NK-92 (cell line): ENCODE data around the gene ZBTB7C.
"Not testable (repeated sequence)": the region's sequence is repeated elsewhere in the genome, so short reads cannot be mapped to it uniquely, and the experiment has no call there.

Experiments
- DNase-seq: peaks from one replicate; lab custom pipeline; 2025; ENCODE audit not compliant: unreplicated experiment; lab: John Stamatoyannopoulos, UW

Gene ZBTB7C

GRCh38 chr18:48408727-48409590 is at the start of gene ZBTB7C:
Gene ZBTB7C, minus strand, starts transcription at chr18:48409383.
- DNase-seq: no peak

DNA sequence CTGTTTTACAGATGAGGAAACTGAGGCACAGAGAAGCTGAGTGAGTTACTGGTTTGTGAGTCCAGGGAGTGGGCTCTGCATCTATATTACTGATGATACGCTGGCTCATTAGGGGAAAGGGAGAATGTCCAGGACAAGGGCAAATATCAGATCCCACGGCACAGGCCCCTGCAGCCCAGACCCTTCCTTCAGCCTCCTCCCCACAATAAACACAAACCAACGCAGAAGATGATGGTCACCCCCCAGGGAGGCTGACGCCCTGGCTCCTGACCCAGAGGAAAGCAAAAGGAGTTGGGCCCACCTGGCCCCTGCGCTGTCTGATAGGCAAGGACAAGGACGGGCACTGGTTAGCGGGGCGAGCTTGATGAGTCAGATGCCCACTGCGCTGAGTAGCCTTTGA is 47.7 kb upstream of the ZBTB7C start:
- DNase-seq: no peak

DNA sequence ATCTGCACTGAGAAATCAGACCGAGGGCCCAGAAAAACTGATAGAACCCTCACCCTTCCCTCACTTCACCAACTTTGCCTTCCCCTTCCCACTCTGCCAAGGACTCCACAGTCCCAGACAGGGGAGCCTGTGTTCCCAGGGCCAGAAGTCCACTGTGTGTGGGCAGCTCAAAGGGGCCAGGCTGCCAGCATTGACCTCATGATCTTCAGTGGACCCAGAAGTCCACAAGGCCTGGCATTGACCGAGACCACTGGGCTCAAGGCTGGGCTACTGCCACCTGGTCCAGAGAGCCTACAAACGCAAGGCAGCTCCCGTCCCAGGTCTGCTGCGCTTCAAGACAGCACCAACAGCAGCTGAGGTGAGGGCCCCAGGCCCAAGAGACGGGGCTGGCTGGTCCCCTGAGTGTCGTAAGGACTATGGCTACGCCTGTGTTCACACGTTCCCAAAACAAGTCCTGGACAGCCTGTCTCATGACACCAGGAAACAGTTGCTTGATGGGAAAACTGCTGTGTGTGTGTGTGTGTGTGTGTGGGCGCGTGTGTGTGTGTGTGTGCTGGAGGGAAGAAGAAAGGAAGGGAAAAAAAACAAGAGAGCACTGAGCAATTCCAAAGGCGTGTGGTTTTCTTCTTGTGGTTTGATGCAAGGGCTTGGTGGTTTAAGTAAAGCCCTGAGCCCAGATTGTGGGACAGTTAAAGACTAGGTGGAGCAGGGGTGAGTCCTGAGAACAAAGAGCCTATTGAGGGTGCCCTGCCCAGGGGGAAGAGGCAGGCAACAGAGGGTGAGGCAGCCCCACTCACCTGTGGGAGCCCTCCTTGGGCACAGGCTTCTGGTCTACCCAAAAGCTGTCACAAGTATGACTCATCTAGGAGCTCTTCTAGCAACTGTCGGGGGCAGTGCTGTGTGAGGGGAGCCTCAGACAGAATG is 46.6 kb upstream of the ZBTB7C start:
- DNase-seq: no peak

GRCh38 chr18:48454261-48454757 is 45.1 kb upstream of the ZBTB7C start:
- DNase-seq: no peak

DNA sequence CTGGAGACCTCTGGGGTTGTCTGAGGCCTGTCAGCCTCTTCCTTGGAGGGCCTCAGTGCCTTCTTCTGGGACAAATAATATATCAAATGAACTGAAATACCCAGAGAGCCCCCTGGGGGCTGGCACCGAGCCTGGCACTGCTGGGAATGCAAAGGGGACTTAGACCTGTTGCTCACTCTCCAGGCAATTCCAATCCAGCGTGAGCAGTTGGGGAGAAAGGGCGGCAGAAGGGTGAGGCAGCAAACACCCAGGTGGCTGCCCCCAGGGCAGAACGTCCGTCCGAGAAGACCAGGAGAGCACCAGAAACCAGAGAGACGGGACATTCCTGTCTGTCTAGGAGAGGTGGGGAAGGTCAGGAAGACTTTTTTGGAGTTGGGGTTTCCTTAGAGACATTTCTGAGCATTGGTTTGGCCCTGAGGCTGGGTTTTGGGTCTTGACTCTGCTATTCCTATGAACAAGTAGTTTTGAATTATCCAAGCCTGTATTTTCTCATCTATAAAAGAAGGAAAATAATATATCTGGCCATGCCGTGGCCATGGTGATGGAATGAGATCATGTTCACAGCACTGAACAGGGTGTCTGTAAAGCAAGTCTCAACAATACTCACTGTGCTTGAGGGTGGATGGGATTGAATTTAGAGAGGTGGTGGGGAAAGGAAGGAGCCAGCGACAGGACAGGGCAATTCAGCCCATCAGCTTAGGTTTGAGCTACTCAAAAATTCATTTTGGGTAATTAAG is 44.3 kb upstream of the ZBTB7C start:
- no peak for DNase-seq

- DNase-seq: no peak
Measured at GRCh38 chr18:48452861-48453323, 43.7 kb upstream of the ZBTB7C start.

GRCh38 chr18:48450685-48451084 is 41.5 kb upstream of the ZBTB7C start:
- DNase-seq: no peak

GRCh38 chr18:48446582-48447225 is 37.5 kb upstream of the ZBTB7C start:
- no peak for DNase-seq

GRCh38 chr18:48445540-48445939 is 36.4 kb upstream of the ZBTB7C start:
- DNase-seq: no peak

- DNase-seq: no peak
Measured at GRCh38 chr18:48442761-48443160, 33.6 kb upstream of the ZBTB7C start.

GRCh38 chr18:48441405-48441881 is 32.3 kb upstream of the ZBTB7C start:
- DNase-seq: no peak

DNA sequence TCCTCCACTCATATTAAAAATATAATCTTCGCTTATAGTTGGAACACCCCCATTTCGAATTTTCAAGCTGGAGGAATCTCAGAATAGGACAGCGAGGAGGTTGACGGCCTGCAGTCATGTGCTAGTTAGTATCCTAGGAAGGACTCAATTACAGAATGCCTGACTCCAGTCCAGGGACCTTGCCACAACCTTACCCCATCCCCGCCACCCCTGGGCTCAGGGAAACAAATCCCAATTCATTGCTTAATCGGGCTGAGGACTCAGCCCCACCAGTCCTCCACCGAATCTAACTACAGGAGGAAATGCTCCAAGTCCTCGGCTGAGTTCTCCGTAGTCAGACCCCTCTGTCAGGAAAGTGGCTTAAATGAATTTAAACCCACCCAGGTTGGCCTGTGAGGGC is 31.7 kb upstream of the ZBTB7C start:
- DNase-seq: no peak

DNA sequence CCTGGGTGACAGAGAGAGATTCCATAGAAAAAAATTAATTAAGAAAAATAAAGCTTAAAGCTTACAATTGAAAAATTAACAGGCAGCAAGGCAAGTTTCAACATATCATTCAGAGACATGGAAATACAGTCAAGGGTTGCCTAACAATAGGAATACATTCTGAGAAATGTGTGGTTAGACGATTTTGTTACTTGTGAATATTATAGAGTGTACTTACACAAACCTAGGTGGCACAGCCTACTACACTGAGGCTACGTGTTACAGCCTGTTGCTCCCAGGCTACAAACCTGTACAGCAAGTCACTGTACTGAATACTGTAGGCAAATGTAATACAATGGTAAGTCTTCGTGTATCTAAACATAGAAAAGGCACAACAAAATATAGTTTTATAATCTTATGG is 27.7 kb upstream of the ZBTB7C start:
- no peak for DNase-seq

GRCh38 chr18:48434382-48434781 is 25.2 kb upstream of the ZBTB7C start:
- DNase-seq: not testable (repeated sequence)

DNA sequence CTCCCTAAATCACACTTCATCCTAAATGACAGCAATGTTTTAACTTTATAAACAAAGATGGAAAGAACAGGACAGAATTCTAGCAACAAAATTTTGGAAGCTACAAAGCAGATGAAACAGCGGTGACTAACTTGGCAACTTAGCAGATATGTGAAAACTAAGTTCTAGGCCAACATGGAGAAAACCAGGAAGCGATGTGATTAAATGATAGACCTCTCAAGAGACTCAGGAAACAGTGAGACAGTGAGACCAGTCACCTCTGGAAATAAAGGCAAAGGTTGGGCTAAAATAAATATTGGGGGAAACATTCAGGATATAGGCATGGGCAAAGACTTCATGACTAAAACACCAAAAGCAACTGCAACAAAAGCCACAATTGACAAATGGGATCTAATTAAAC is 24.4 kb upstream of the ZBTB7C start:
- no peak for DNase-seq

GRCh38 chr18:48430150-48430549 is 21.0 kb upstream of the ZBTB7C start:
- no peak for DNase-seq

DNA sequence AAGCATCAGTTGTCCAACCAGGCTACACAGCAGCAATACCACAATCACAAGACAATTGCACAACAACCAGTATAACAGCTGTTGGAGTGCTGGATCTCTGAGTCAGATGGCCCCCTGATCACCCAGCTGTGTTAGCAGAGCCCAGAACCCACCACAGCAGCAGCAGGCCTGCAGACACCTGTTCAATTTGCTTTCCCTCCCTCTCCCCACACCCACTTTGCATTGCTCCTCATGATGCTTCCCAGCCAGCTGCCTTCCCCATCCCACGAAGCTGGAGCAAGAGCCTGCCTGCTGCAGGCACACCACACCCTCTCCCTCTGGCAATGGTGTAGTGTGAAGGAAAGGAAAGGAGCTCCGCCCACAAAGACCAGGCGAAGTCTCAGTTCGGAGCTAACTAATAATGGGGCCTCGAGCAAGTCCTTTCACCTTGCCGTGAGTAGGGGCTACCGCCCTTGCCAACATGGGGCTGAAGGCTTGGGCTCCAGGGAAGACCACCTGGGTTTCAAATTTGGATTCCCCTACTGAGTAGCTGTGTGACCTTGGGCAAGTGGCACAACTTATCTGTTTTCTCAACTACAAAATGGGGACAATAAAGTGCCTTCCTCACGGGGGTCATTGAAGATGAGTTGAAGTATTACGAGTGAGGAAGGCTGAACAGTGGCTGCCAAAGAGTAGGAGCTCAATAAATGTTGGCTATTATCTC is 19.4 kb upstream of the ZBTB7C start:
- no peak for DNase-seq

GRCh38 chr18:48422947-48423378 is 13.8 kb upstream of the ZBTB7C start:
- DNase-seq: no peak

DNA sequence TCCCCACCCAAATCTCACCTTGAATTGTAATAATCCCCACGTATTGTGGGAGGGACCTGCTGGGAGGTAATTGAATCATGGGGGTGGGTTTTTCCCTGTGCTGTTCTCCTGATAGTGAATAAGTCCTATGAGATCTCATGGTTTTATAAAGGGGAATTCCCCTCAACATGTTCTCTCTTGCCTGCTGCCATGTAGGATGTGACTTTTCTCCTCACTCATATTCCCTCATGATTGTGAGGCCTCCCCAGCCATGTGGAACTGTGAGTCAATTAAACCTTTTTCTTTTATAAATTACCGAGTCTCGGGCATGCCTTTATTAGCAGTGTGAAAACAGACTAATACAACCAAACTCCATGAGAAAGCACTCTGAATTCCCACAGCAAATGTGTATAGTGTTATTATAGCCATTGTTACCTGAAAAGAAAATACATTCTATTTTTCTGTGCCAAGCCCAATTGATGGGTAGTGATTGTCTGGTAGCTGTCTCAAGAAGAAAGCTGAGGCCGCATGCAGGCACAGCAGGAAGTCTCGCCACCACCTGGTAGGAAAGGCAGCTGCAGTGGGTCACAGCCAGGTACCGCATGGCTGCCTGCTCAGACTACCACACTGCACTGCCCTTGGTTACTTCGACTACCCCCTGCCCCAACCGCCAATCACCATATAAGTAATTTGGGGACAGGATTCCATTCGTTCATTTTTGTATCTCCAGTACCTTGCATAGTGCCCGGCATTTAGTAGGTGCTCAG is 10.3 kb upstream of the ZBTB7C start:
- DNase-seq: no peak
